ENCODE results near the gene PKP1. TPM values are rescaled to one million over a fixed set of nuclear protein-coding genes. Genes with fewer than 3 reads are reported as not detected.

PKP1 gene, protein sequence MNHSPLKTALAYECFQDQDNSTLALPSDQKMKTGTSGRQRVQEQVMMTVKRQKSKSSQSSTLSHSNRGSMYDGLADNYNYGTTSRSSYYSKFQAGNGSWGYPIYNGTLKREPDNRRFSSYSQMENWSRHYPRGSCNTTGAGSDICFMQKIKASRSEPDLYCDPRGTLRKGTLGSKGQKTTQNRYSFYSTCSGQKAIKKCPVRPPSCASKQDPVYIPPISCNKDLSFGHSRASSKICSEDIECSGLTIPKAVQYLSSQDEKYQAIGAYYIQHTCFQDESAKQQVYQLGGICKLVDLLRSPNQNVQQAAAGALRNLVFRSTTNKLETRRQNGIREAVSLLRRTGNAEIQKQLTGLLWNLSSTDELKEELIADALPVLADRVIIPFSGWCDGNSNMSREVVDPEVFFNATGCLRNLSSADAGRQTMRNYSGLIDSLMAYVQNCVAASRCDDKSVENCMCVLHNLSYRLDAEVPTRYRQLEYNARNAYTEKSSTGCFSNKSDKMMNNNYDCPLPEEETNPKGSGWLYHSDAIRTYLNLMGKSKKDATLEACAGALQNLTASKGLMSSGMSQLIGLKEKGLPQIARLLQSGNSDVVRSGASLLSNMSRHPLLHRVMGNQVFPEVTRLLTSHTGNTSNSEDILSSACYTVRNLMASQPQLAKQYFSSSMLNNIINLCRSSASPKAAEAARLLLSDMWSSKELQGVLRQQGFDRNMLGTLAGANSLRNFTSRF
- total RNA-seq, result under 0.01 TPM in 2 replicates

DNA sequence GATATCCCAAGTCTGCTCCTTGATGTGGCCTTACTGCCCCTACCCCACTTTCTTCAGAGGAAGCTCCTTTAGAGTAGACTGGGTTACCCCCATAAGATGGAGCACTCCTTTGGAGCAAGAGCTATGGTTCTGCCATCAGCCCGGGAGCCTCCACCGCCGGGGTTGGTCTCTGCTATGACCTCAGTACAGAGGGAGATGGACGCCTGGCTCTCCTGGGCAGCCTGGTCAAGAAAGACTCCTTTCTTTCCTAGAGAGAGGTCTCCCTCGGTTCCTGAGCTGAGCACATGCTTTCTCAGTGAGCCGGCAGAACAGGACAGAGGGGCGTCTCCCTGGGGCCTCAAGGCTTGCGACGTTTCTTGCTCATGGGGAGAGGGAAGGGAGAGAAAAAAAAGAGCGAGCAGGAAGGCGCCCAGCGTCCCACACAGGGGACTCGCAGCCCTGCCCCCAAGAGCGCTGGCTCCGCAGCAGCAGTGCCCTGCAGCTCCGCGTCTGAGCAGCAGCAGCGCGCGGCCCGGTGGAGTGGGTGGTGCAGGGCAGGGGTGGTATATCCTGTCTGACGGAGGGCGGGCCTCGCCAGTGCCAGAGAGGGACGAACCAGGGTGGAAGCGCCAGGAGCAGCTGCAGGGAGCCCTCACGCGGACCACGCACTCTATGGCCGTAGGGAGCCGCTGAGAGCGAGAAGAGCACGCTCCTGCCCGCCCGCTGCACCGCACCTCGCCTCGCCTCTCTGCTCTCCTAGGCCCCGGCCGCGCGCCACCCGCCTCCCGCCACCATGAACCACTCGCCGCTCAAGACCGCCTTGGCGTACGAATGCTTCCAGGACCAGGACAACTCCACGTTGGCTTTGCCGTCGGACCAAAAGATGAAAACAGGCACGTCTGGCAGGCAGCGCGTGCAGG lies at the start of gene PKP1:
PKP1 (plus strand) TSS at position 576 of the 899 bp plus-strand sequence; CDS start at position 773, 197 bp downstream.

GRCh38 chr1:201377611-201378092 lies 94.3 kb downstream of the PKP1 start, which contains the start of gene TNNT2:
Gene TNNT2, minus strand, starts transcription at chr1:201377680. Its CDS starts 4,426 bp downstream, at chr1:201373254.

Other genes with a start within 250 kb of the PKP1 start
- gene CACNA1S, start 171.1 kb upstream of the PKP1 start, total RNA-seq, result not detected in 2 replicates
- gene ASCL5, start 156.3 kb upstream of the PKP1 start, total RNA-seq, result not detected in 2 replicates
- 103 and 129 TPM in 2 replicates for gene TMEM9, start 129.0 kb upstream of the PKP1 start, total RNA-seq
- under 0.01 and 0.09 TPM in 2 replicates for gene IGFN1, start 92.7 kb upstream of the PKP1 start, total RNA-seq
- gene TNNT2, start 94.2 kb downstream of the PKP1 start, total RNA-seq, result under 0.01 and 0.09 TPM in 2 replicates
- gene LAD1, start 115.8 kb downstream of the PKP1 start, total RNA-seq, result 0.28 TPM in 1 of 2 replicates, not detected in the other
- gene TNNI1, start 138.2 kb downstream of the PKP1 start, total RNA-seq, result 0.09 TPM in 1 of 2 replicates, not detected in the other
- gene PHLDA3, start 185.7 kb downstream of the PKP1 start, total RNA-seq, result 71.5 and 126 TPM in 2 replicates
- gene CSRP1, start 223.6 kb downstream of the PKP1 start, total RNA-seq, result 116 and 163 TPM in 2 replicates

Measured in smooth muscle cell of bladder (primary cell).